Fibroblast of the conjunctiva (primary cell): ENCODE results near the gene TMEM272.

Experiments
- DNase-seq: peaks from one replicate; pipeline ENCODE4 v3.0.0-alpha.2; 2010; ENCODE audit warnings: low read depth

The TMEM272 gene, protein sequence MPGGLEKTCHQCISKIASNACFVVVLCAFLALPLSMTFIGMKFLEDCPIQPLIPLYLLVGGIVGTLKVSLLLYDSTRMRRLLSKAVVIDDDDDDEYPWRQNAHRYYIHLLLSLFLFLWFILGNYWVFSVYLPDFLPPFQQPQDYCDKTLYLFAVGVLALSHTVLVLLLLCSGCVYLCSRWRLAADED

DNA sequence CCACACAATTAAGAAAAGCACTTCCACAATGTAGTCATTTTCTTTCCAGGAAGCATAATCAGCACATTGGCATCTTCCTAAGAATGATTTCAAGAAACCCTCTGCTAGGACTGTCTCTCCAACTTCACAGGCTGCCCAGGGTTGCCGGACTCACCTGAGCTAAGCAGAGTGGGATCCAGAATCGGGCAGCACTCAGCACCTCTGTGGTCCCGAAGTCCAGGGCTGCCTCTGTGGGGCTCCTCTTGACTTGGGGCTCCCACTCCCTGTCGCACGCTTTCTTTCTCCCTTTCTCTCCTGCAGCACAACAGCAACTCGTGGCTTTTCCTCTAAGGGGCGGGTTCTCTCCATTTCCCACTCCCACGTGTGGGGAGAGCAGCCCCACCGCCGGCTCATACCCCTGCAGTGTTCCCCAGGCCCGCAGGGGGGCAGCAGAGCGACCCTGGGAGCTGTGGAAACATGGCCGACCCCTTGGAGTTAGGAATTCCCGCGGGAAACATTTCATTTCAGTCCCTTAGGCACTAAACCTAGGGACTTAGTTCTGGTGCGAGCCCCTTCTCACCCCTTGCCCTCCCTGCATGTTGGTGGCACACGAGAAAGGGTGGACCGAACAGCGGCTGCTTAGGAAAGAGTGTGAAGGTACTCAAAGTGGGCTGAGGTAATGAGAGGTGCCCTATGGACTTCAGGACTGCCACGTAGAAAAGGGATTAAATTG lies at the start of gene TMEM272:
TMEM272 (minus strand) TSS at position 316 of the 712 bp plus-strand sequence. CDS start 6,647 bp downstream, outside the sequence.
- no peak for DNase-seq

DNA sequence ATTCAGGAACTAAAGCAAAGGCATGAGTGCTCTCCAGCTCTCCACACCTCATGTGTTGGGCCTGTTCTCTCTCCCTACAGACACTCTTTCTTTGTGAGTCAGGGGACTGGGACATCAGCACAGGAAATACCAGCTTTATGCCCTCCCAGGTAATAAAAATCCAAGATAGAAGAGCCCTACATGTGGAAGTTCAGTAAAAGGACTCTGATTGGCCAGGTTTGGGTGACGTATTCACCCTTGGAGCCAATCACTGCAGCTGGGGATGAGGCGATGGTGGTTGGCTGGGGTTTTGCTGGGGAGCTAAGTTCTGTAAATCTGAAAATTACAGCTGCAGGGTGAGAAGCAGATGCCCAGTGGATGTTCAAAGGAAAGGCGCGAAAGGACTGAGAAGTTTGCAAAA lies 49.3 kb upstream of the TMEM272 start:
- DNase-seq: no peak

DNA sequence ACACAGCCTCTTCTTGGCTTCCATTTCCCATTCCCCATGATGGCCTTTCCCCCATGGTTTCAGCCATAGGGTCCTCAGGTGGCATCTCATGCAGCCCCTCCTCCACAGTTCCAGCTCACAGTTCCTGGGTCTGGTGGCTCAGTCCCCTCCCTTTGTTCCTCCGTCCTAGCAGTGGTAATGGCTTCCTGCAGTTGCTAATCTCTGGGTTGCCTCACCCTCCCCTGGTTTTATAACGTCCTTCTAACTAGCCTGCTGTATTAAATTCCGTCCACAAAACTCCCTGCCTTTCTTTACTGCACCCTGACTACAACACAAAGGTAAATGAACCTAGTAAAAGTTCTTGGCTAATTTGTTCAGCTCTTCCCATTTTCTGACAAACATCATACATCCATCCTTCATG lies 47.7 kb upstream of the TMEM272 start:
- no peak for DNase-seq

DNA sequence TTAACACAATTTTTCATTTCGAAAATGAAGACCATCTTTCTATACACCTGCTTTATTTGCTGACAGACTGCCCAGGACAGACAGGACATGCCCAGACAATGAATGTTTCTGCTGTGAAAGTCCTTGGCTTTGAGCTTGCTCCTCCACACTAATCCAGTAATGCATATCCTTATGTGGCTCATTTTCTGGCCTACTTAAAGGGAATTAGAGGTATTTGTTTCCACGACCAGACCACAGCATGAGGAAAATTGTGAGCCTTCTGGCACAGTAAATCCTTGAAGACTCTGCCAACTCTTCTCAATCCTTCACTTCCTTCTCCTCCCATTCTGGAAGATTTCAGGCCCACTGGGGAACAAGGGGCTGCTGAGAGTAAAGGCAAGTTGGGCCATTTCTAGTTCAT lies 42.5 kb upstream of the TMEM272 start:
- no peak for DNase-seq

DNA sequence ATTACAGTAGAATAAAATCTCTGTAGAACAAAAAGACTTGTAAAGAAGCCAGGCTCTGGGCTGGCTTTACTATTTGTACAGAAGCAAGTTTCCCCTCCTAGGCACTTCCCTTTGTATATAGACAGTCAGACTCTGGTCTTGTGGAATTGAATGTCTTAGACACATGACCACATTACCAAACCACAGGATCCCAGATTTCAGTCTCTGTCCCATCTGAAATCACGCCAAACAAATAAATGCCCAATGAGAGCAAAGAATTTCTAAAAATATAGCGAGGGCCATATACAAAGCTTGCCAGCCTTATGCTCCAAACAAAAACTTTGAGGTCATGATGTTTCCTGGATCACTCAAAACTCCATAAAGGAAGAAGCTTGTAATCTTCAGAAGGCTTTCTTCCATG lies 40.7 kb upstream of the TMEM272 start:
- no peak for DNase-seq

DNA sequence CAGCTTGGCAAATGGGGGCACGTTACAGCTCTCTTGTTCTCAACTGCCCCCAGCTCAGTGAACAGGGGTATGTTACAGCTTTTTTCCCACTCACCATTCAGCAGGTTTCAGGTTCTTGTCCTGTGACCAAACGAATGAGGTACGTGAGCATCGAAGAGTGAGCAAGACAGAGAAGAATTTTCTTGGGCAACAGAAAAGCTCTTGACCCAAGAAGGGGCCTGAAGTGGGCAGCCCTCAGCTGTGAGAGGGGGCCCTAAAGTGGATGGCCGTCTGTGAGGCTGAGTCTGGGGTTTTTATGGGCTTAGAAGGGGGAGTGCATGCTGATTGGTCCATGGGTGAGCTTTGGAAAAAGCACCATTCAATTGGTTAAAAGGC lies 38.2 kb upstream of the TMEM272 start:
- no peak for DNase-seq

DNA sequence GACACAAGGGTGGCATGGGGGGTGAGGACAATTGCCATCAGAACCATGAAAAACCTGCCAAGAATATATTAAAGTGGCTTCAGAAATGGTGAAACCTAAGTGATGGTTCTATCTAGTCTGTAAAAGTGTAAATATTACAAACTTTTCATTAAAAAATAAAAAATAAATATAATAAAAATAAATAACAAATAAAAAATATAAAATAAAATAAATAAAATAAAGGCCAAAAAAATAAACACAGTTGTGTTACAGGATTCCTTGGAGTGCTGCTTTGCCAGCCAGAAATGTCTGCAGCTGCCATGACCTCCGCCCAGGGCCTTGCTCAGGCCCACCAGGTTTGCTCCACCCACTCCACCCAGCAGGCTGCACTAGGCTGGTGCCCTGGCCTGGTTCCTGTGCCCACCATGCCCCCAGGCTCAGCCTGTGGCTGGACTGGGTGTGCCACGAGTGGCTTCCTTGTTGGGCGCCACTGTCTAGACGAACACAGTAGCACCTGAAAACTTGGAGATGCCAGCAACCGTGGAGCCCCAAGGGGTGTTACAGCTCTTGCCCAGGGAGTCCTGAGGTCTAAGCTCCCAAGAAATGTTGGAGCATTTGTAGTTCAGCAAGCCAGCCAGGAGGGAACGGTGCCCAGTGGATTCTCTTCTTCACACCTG lies 37.7 kb upstream of the TMEM272 start:
- no peak for DNase-seq

DNA sequence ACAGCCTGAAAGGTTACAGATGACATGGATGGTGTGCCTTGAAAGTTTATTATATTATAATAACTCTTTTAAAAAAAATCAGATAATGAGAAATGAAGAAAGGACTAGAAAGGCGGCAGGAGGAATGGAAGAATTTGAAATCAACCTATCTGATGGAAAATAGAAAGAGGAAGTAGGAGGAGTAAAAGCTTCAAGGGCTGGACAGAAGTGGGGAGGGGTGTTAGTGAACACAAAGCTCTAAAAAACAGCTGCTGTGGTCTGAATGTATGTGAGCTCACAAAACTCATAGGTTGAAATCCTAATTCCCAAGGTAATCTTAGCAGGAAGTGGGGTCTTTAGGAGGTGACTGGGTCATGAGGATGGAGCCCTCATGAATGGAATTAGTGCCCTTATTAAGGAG lies 36.3 kb upstream of the TMEM272 start:
- DNase-seq: no peak

DNA sequence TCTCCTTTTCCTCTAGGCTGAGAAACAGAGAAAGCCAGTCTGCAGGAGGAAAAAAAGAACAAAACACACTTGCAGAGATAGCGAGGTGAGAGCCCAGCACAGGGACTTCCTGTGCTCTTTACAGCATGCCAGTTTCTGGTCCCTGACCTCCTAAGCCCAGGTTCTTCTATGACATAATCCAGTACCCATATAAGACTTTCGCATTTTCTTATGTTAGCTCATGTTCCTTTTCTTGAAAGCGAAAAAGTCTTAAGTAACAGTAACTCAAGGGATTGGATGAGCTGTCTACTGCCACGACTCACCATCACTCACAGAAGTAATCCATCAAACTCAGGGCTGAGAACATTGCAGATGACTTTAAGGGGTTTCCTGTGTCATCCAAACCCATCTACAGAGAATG lies 34.2 kb upstream of the TMEM272 start:
- DNase-seq: no peak

DNA sequence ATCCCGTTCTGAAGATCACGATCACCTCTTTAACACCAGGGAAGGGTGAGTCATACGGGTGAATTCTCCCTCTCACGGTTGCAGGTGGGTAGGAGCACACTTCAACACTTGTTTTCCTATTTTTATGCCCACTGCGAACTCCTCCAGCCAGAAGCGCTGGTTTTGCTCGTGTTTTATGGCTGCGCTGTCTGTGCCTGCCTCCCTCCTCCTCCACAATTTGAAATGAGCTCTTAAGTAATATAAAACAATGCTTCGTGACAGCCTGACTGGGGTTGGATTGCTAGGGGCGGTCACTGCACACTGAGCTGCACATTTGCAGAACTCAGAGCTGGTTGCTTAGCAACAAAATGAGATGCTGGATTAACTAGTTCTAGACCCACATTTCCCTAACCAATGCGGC lies 29.7 kb upstream of the TMEM272 start:
- no peak for DNase-seq

DNA sequence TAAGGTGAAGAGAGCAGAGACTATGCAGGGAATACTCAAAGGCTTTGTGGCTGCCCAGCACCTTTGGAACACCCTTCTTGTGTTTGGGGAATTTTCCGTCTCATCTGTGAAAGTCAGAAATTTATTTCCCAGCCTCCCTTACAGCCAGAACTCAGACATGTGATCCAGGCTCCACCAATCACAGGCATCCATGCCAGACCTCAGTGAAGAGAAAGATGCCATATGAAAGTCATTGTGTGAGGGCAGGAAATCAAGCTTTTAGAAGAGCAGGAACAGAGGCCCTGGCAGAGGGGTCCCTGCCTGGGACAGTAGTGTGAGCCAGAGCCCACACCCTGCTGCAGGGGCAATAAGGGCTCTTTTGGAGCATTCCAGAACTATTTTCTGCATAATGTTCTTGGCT lies 28.9 kb upstream of the TMEM272 start:
- DNase-seq: no peak

DNA sequence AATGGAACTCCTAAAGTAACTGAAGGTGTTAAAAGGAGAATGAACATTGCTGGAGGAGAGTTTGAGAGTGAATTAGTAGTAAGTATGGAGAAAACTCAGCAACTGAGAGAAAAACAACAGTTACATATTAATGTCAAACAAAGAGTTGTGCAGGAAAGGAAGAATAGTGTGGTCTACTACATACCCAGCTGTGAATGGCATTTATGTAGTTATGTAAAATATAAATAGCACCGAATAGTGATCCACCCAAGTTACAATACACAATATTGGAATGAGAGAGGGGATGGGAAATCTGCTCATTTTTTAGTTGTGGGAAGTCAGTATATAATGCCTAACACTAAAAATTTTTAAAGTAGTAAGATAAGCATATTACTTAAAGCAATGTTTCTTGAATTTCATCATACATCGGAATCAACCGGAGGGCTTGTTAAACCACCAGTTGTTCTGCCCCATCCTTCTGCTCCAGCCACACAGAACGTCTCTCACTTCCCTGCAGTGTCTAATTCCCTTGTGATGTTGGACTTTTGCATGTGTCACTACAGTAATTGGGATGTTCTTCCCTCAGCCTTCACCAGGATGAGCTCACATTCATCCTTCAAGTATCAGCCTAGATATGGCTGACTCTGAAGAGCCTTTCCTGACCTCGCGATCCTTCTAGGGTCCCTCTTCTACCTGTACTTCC lies 28.3 kb upstream of the TMEM272 start:
- no peak for DNase-seq

DNA sequence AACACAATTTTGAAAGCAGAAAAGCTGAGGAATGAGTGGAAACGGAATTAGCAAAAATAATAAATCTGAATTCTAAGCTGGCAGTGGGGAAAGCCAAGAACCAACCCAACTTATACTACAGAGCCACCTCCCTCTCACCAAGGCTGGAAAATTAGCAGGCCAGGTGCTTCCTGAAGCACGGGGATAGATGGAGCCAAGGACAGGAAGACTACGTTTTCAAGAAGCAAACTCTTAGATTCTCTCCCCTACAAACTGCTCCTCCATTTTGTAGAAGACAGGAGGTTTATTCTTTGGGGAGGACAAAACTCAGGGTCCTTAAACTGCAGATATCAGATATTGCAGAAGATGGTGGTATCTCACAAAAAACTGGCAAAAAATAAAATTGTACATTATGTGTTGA lies 25.6 kb upstream of the TMEM272 start:
- no peak for DNase-seq

DNA sequence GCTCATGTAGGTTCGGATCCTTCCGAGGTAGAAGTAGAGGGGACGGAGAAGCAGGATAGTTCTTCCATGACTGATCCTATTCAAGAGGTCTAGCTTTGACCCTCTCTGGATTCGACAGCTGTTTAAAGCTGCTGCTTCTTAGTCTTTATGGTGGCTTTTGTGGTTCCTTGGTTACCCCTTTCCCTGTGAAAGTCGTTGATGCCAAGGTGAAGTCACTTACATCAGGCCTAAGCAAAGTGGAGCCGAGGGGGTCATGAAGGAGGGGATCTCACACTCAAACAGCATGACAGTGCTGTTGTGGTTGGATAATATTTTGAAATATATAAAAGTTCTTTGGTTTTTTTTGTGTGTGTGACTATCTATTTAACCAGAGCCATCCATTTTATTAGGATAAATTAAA lies 24.9 kb upstream of the TMEM272 start:
- no peak for DNase-seq

DNA sequence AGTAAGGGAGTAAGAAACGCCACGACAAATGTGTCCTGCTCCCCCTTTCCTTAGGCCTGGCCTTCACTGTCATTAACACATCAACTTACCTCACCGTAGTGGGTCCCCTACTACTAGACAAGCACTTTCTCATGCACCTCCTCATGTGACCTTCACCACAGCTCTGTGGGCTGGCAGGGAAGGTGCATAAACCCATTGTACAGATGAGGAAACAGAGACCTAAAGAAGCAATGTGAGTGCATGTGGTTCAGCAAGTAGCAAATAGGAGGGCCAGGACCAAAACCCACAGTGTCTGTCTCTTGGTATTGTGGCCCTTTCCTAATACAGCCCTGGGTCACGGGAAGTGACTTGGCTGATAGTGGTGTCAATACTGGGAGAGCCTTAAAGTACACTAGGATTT lies 22.1 kb upstream of the TMEM272 start:
- DNase-seq: no peak

DNA sequence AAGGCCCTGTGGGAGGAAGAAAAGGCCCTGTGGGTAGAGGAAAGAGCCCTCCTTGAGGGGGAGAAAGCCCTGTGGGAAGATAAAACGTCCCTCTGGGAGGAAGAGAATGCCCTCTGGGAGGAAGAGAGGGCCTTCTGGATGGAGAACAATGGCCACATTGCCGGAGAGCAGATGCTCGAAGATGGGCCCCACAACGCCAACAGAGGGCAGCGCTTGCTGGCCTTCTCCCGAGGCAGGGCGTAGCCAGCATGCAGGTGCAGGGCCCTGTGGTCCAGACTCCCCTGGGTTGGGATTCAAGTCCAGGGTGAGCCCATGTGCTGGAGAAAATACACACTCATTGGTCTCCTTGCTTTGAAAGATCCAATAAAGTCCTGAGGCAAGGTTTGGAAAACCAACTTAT lies 20.9 kb upstream of the TMEM272 start:
- DNase-seq: no peak

DNA sequence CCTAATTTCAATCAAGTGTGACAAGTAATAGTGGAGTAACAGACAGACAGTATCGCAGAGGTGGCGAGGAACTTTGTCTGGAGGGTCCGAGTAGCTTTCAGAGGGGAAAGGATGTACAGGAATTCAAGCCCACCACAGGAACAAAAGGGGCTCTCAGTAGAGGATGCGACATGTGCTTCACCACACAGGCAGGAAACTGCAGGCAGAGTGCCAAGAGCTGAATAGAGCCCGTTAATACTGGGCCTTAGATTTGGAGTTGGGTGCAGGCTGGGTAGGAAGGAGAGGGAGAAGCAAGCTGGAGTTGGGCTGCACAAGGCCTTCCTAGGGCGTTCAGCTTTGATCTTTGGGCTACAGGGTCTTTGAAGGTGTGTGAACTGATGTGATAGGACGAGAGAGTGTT lies 18.0 kb upstream of the TMEM272 start:
- DNase-seq: no peak

DNA sequence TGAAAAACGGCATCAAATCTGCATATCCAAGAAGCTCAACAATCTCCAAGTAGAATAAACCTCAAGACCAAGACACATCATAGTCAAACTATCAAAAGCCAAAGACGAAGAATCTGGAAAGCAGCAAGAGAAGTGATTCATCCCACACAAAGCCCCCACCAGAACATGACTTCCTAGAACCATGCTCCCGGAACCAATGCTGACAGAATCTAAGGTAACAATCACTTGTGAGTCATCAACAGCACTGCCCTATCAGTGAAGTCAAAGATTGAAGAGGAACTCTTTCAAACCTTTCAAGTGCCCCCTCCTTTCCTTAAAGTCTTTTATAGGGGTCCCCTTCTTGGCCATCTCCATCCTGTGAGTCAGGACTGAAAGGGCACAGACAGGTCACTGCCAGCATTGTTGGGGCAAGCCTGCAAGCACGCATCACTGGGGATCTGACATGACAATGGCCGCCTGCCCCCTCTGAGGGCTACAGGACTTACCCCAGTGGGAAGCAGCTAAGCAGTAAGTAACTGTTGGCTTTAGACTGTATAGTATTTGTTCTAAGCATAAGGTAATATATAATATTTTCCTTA lies 16.8 kb upstream of the TMEM272 start, which contains the start of gene CCDC70:
CCDC70 (plus strand) TSS at position 247 of the 578 bp plus-strand sequence. CDS start 3,443 bp downstream, outside the sequence.
- DNase-seq: no peak

DNA sequence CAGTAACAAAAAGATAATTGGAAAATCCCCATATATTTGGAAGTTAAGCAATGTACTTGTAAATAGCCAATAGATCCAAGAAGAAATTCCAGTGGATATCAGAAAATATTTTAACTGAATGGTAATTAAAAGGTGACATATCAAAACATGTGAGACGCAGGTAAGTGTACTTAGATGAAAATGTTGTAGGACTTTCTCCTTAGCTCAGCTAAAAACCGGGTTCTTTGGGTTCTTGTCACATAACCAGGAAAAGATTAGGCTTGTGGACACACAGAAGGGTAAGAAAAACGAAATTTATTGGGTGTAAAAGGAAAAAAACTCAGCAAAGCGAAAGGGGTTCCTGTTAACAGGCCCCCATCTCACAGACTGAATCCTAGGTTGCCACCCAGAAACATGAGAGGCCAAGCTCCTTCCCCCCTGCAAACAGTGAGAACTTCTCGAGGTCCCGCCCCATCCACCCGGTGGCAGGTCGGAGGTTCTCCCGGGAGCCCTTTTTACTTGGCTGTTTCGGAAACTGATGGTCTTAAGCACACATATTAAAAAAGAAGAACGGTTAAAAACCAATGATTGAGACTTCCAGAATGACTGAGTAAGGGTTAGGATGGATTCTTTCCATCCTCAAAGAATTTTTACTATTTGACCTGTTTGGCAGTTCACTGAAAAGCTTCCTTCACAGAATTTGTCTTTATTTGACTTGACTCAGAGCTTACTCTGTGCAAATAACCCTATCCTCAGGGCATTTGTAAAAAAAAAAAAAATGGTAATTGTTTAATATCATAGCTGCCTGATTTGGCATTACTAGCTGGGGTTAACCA lies 13.7 kb upstream of the TMEM272 start:
- no peak for DNase-seq

DNA sequence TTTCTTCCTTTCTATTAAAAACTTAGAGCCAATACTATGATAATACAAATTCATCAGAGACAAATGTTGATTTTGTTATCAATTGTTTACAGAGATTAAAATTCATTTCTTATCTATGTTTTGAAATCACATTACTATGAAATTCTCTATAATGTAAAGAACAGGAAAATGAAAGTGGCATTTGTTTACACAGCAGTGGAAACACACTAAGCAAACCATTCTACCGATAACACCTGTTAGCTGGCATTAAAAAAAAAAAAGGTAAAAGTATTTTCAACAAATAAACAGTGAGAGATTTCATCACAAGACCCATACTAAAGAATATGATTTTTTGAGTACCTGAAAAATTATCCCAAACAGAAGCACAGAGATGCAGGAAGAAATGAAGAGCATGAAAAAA lies 12.0 kb upstream of the TMEM272 start:
- no peak for DNase-seq

DNA sequence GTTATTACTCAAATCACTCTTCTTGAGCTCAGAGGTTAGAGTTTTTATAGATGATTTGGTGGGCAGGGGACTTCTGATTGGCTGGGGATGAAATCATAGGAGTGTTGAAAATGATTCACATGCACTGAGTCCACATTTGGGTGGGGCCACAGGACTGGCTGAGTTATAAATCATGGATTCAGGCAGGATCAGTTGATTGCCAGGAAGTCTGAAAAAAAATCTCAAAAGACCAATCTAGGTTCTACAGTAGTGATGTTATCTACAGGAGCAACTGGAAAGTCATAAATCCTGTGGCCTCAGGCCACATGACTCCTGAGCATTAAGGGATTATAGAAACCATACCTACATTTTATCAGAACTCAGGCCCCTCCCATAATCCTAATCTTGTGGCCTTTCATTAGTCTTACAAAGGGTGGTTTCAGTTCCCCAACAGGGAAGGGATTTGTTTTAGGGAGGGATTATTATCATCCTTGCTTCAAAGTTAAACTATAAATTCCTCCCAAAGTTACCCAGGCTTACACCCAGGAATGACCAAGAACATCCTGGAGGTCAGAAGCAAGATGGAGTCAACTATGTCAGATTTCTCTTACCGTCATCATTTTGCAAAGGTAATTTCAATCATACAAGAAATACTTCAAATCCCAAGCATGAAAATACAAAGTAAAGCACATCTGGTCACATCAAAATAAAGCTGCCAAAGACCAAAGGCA lies 11.2 kb upstream of the TMEM272 start:
- no peak for DNase-seq
